RWPE2 (cell line): ENCODE data around the gene MAGI1.

Source experiments
- ATAC-seq: fragments of 200-7000 bp; cut with Tn5 transposase; 3 replicates; pipeline ENCODE4 v1.9.1; 2021; ENCODE audit warnings: low read depth
- DNase-seq: peaks from one replicate; pipeline ENCODE4 v3.0.0-alpha.2; 2020; ENCODE audit warnings: low spot score
- H3K27ac ChIP-seq: fragments of 450-650 bp; 2 replicates; pipeline ENCODE4 v1.5.1; 2017; ENCODE audit warnings: mild to moderate bottlenecking; ENCODE audit not compliant: poor library complexity, severe bottlenecking
- H3K27me3 ChIP-seq: fragments of 250-450 bp; sonication (Bioruptor Pico); 2 replicates; pipeline ENCODE4 v1.5.1; 2021; ENCODE audit warnings: mild to moderate bottlenecking, moderate library complexity; ENCODE audit not compliant: insufficient read depth, poor library complexity, severe bottlenecking
- H3K36me3 ChIP-seq: fragments of 250-450 bp; sonication (Bioruptor Pico); 2 replicates; pipeline ENCODE4 v1.5.1; 2020; ENCODE audit warnings: low read depth, mild to moderate bottlenecking, moderate library complexity
- H3K4me1 ChIP-seq: fragments of 250-450 bp; sonication (Bioruptor Pico); 2 replicates; pipeline ENCODE4 v1.5.1; 2021; ENCODE audit warnings: mild to moderate bottlenecking, moderate library complexity; ENCODE audit not compliant: insufficient read depth, poor library complexity, severe bottlenecking
- H3K4me3 ChIP-seq: fragments of 250-450 bp; sonication (Bioruptor Pico); 2 replicates; pipeline ENCODE4 v1.5.1; 2021; ENCODE audit warnings: mild to moderate bottlenecking, moderate library complexity; ENCODE audit not compliant: severe bottlenecking
- H3K9me3 ChIP-seq: fragments of 250-450 bp; sonication (Bioruptor Pico); 2 replicates; pipeline ENCODE4 v1.5.1; 2021; ENCODE audit warnings: mild to moderate bottlenecking, moderate library complexity; ENCODE audit not compliant: severe bottlenecking
- TF ChIP-seq, protein P1 (sequence below): fragments of 450-650 bp; IDR thresholded peaks from one replicate; pipeline ENCODE4 v1.5.1; 2017; ENCODE audit warnings: mild to moderate bottlenecking, moderate library complexity; ENCODE audit not compliant: poor library complexity, severe bottlenecking

MAGI1 gene

GRCh38 chr3:65992106-65992505 lies 46.6 kb downstream of the MAGI1 start:
- H3K4me3 ChIP-seq = no peak overlapping the region
- no peak for DNase-seq
- peaks cover 26% of the 10 kb centered on the region for H3K4me1 ChIP-seq
- H3K27ac ChIP-seq = no peak overlapping the region
- TF ChIP-seq, protein P1, sequence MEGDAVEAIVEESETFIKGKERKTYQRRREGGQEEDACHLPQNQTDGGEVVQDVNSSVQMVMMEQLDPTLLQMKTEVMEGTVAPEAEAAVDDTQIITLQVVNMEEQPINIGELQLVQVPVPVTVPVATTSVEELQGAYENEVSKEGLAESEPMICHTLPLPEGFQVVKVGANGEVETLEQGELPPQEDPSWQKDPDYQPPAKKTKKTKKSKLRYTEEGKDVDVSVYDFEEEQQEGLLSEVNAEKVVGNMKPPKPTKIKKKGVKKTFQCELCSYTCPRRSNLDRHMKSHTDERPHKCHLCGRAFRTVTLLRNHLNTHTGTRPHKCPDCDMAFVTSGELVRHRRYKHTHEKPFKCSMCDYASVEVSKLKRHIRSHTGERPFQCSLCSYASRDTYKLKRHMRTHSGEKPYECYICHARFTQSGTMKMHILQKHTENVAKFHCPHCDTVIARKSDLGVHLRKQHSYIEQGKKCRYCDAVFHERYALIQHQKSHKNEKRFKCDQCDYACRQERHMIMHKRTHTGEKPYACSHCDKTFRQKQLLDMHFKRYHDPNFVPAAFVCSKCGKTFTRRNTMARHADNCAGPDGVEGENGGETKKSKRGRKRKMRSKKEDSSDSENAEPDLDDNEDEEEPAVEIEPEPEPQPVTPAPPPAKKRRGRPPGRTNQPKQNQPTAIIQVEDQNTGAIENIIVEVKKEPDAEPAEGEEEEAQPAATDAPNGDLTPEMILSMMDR = no peak
- no peaks in the 10 kb centered on the region for H3K27me3 ChIP-seq
- H3K9me3 ChIP-seq = no peaks in the 10 kb centered on the region
- no peaks in the 10 kb centered on the region for H3K36me3 ChIP-seq
- 0 out of 3 replicates have a peak, but pooled peaks have one; percentile 17 for ATAC-seq

- no peaks in the 10 kb centered on the region for H3K9me3 ChIP-seq
- no peak for ATAC-seq
- no peak overlapping the region for H3K27ac ChIP-seq
- no peaks in the 10 kb centered on the region for H3K27me3 ChIP-seq
- H3K4me1 ChIP-seq = no peaks in the 10 kb centered on the region
- no peak for DNase-seq
- H3K4me3 ChIP-seq = no peak overlapping the region
- no peaks in the 10 kb centered on the region for H3K36me3 ChIP-seq
- TF ChIP-seq, protein P1 = no peak
Observed at GRCh38 chr3:65988411-65989180, 50.1 kb downstream of the MAGI1 start.

DNA sequence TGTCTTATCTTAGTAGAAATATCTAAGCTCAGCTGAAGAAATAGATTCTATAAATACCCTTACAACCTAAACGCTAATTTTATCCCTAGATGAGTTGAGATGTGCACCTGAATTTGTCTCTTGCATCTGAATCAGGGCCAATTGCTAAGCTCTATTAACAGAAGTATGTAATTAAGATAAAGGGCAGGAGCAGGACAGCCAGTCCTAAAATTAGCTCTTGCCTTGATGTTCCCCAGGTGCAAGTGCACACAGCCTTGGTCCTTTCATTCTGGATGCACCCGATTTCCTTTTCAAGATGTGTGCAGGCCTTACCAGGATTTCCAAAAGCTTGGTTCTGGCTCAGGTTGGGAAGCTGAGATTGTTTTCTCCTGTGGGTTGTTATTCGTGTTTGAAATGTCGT lies 52.4 kb downstream of the MAGI1 start:
- H3K9me3 ChIP-seq = no peaks in the 10 kb centered on the region
- TF ChIP-seq, protein P1 = no peak
- no peak overlapping the region for H3K27ac ChIP-seq
- no peaks in the 10 kb centered on the region for H3K4me1 ChIP-seq
- no peak for DNase-seq
- ATAC-seq = no peak
- no peaks in the 10 kb centered on the region for H3K27me3 ChIP-seq
- no peak overlapping the region for H3K4me3 ChIP-seq
- H3K36me3 ChIP-seq = no peaks in the 10 kb centered on the region

- no peak for ATAC-seq
- Histone ChIP-seq H3K4me1 (no peaks in the 10 kb centered on the region), H3K4me3 (no peak overlapping the region), H3K27ac (no peak overlapping the region), H3K9me3 (no peaks in the 10 kb centered on the region), H3K27me3 (no peaks in the 10 kb centered on the region), H3K36me3 (no peaks in the 10 kb centered on the region)
- no peak for DNase-seq
- TF ChIP-seq, protein P1 = no peak
Observed at GRCh38 chr3:65984975-65985374, 53.7 kb downstream of the MAGI1 start.

DNA sequence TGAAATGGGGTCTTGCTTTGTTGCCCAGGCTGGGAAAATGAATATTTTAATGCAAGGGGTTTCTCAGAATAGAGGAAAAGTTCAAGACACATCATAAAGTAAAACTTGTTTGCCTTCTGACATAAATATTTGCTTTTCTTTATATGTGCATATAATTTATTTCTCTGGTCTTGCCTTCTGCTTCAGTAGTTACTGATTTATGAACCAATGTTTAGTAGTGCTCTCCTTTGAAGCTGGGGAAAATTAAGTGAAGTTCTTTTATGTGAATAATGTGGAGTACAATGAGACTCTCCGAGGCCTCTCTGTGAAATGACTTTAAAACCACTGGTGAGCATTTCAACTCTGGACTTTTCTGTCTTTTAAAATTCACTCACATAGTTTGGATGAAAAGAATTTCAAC lies 55.6 kb downstream of the MAGI1 start:
- no peak overlapping the region for H3K27ac ChIP-seq
- no peaks in the 10 kb centered on the region for H3K9me3 ChIP-seq
- TF ChIP-seq, protein P1 = no peak
- no peaks in the 10 kb centered on the region for H3K36me3 ChIP-seq
- ATAC-seq (no peak), DNase-seq (no peak)
- H3K4me1 ChIP-seq = peaks cover 4% of the 10 kb centered on the region
- H3K4me3 ChIP-seq = no peak overlapping the region
- no peaks in the 10 kb centered on the region for H3K27me3 ChIP-seq
